Measurements from ENCODE around the gene ST6GALNAC1. TPM values are rescaled to one million over a fixed set of nuclear protein-coding genes. Genes with fewer than 3 reads are reported as not detected.

ST6GALNAC1 gene
- total and polyA plus RNA-seq, 12 donors: 0.25 to 0.88 (median 0.47) TPM; not detected in 7

DNA sequence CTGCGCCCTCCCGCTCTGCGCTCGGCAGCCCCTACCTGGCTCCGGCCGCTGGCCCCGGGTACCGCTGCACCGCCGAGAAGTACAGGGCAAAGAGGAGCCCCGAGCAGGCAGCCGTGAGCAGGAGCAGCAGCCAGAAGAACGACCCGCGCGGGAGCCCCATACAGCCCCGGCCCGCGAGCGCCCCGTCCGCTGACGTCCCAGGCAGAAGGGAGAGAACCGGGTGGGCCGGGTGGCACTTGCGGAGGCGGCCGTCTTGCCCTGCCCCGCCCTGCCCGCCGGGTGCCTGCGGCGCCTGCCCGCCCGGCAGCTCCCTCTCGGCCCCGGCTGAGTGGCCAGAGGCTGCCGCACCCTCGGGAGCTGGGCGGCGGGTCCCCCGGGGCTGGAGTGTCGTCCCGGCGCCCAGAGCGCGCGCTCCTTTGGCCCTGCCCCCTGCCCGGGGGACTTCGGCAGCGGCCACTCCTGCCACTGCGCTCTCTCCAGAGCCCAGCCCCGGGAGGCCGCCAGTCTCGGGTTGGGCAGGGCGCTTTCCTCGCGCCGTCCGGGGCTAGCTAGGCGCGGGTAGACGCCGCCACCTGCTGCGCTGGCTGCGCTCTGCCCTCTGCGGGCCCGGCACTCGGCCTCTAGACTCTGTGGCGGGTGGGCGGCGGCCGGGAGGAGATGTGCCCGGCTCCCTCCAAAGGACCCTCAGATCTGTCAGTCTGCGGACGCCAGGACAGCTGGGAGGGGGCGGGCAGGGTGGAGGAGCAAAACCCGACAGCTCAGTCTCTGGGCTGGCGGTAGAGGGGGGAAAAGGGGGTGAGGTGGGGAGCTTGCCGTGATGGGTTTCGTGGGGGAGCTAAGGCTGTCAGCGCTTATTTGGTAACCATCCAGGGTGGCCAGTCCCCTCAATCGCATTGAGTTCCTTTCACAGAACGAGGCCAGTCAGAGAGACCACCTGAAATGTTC lies 57.6 kb downstream of the ST6GALNAC1 start, which contains the start of gene ST6GALNAC2:
Gene ST6GALNAC2, minus strand, starts transcription at position 212 of the 945 bp plus-strand sequence. Its CDS starts 52 bp downstream, at position 160.
- no peaks in the 10 kb centered on the region for H3K36me3 ChIP-seq (replicated peaks in 1 of 2)
- H3K27ac ChIP-seq: peak within 1 kb of the TSS in 3 of 5 donors; percentile 16 to 61 (median 30)
- H3K4me3 ChIP-seq: peak within 1 kb of the TSS in 3 of 4 donors; percentile 25 to 77 (median 57)
- H3K4me1 ChIP-seq (replicated peaks in 1 of 2): peaks cover 0 to 13% of the 10 kb centered on the region in 2 donors
- H3K27me3 ChIP-seq: no peaks in the 10 kb centered on the region
- DNase-seq: peak; percentile 73 to 82 (median 75)
- no peaks in the 10 kb centered on the region for H3K9me3 ChIP-seq (replicated peaks in 1 of 3)
- TF ChIP-seq, protein P1, sequence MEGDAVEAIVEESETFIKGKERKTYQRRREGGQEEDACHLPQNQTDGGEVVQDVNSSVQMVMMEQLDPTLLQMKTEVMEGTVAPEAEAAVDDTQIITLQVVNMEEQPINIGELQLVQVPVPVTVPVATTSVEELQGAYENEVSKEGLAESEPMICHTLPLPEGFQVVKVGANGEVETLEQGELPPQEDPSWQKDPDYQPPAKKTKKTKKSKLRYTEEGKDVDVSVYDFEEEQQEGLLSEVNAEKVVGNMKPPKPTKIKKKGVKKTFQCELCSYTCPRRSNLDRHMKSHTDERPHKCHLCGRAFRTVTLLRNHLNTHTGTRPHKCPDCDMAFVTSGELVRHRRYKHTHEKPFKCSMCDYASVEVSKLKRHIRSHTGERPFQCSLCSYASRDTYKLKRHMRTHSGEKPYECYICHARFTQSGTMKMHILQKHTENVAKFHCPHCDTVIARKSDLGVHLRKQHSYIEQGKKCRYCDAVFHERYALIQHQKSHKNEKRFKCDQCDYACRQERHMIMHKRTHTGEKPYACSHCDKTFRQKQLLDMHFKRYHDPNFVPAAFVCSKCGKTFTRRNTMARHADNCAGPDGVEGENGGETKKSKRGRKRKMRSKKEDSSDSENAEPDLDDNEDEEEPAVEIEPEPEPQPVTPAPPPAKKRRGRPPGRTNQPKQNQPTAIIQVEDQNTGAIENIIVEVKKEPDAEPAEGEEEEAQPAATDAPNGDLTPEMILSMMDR (IDR thresholded peaks at IDR 0.05): peak; percentile 20 to 67 (median 50)
- peak in 1 of 2 donors; percentile 63 for TF ChIP-seq POLR2A (IDR thresholded peaks at IDR 0.05)
- WGBS, 4 donors: 1 to 11% (median 4%) methylated on average over 4 to 84 of the region's 84 CpGs
- intact Hi-C loops (cut with DNase I): loop anchor here (5.0 to 10.0 kb wide), 2 partner anchors 61 to 64 kb away; no protein-coding TSS in a partner anchor

DNA sequence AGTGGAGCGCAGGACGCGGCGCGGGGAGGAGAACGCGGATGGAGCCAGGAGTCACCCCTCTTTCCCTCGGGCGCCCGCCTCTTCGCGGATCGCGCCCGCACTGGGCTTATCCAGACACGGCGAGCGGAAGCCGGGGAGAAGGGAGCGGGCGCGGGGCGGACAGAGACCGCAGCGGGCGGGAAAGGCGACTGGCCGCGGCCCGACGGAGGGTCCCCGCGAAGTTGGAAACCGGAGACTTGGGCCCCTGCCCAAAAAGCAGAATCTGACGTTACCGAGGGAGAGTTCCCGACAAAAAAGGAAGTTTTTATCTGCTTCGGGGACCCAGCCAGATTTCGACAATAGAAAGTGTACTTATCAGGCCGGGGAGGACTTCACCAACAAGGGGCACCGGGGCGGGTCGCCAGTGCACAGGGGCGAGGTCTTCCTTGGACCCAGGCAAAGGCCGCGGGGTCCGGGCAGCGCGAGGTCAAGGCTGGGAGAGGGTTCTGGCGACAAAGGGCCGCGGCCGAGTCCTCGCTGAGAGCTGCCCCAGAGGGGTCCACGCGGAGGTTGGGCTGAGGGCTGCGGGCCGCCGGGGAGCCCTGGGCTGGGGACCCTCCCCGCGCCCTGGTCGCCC lies 58.4 kb downstream of the ST6GALNAC1 start:
- H3K4me1 ChIP-seq (replicated peaks in 1 of 2): peaks cover 0 to 13% of the 10 kb centered on the region in 2 donors
- intact Hi-C loops (cut with DNase I): loop anchor here (5.0 to 10.0 kb wide), 2 partner anchors 60 to 63 kb away; no protein-coding TSS in a partner anchor
- H3K27me3 ChIP-seq: no peaks in the 10 kb centered on the region
- H3K36me3 ChIP-seq (replicated peaks in 1 of 2): no peaks in the 10 kb centered on the region
- H3K4me3 ChIP-seq: peak overlapping the region in 3 of 4 donors; percentile 6 to 77 (median 57)
- H3K27ac ChIP-seq: peak overlapping the region in 2 of 5 donors; percentile 30 to 61
- TF ChIP-seq, protein P1 (IDR thresholded peaks at IDR 0.05): no peak
- no peak for TF ChIP-seq POLR2A (IDR thresholded peaks at IDR 0.05)
- 1 to 3% (median 2%) methylated on average over 15 to 62 of the region's 62 CpGs; no CpG with 5 or more reads in 1 of the 4 donors for WGBS, 4 donors
- H3K9me3 ChIP-seq (replicated peaks in 1 of 3): no peaks in the 10 kb centered on the region
- peak in 3 of 7 donors; percentile 27 to 33 (median 32) for DNase-seq

DNA sequence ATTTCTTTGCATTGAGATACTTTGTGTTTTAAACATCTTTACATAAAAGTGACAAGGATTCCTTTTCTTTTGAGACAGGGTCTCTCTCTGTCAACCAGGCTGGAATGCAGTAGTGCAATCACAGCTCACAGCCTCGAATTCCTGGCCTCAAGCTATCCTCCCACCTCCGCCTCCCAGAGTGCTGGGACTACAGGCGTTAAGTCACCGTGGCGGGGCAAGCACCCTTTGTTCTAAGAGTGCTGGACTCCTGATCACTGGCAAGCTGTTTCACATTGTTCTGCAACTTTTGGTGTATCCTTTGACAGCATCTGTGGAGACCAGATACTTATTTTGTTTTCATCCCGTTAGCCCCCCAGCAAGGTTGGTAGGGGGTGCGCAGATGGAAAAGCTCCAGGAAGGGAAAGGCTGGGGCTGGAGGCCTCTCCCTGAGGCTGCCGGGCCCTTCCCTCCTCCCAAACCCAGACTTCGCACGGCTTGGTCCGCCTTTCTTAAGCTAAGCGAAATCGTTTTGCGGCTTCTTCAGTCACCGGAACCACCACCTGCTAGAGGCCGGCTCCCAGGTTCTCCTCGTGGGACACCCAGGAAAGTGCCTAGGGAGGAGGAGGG lies 59.0 kb downstream of the ST6GALNAC1 start:
- WGBS, 4 donors: 35 to 58% (median 46%) methylated on average over 11 to 17 of the region's 17 CpGs
- no peak for DNase-seq
- intact Hi-C loops (cut with DNase I): loop anchor here (5.0 to 10.0 kb wide), 2 partner anchors 60 to 62 kb away; no protein-coding TSS in a partner anchor

More for the DNA sequence above, 59.0 kb downstream of the ST6GALNAC1 start:
- Histone ChIP-seq H3K27ac (peak overlapping the region in 1 of 5 donors; percentile 30), H3K36me3 (replicated peaks in 1 of 2) (no peaks in the 10 kb centered on the region), H3K4me1 (replicated peaks in 1 of 2) (peaks cover 0 to 13% of the 10 kb centered on the region in 2 donors), H3K27me3 (no peaks in the 10 kb centered on the region), H3K4me3 (peak overlapping the region in 2 of 4 donors; percentile 57 to 77), H3K9me3 (replicated peaks in 1 of 3) (no peaks in the 10 kb centered on the region)
- TF ChIP-seq, protein P1 (IDR thresholded peaks at IDR 0.05): no peak

All from adrenal gland (tissue), 12 donors.